ENCODE data around the gene PARL. TPM values are rescaled to one million over a fixed set of nuclear protein-coding genes. Genes with fewer than 3 reads are reported as not detected.

PARL gene
- total and polyA plus RNA-seq, 9 of the 15 experiments (the other 6 are each of a cell fraction or from before 2014, with no cell fraction given) = 39.5 to 82.4 (median 57.4) TPM

- in situ Hi-C loops (cut with MboI) (no loop called here), intact Hi-C loops (cut with micrococcal nuclease) (loop anchor here (1.0 kb wide), 1 partner anchor 113 kb away; no protein-coding TSS in a partner anchor)
- Histone ChIP-seq H3K9me1 (ENCODE audit: control insufficient read depth, insufficient read depth, low read length) (no peaks in the 10 kb centered on the region), H3K79me2 (ENCODE audit: control insufficient read depth, insufficient read depth, low read length) (no peaks in the 10 kb centered on the region), H3K36me3 (ENCODE audit: control insufficient read depth, insufficient read depth, low read length) (no peaks in the 10 kb centered on the region), H3K4me1 (replicated peaks in 1 of 2; ENCODE audit: control insufficient read depth in 2 of 2, insufficient read depth in 2 of 2, low read length in 2 of 2) (peaks cover 0 to 17% of the 10 kb centered on the region in 2 experiments; a peak in 1 of 5 replicates), H2AFZ (ENCODE audit: low read depth, low read length) (no peak overlapping the region), H4K20me1 (replicated peaks; ENCODE audit: control insufficient read depth, insufficient read depth, low read length) (no peaks in the 10 kb centered on the region), H3K27ac (ENCODE audit: extremely low read depth, low read depth, low read length) (no peak overlapping the region), H3K4me3 (no peak overlapping the region), H3K9ac (ENCODE audit: insufficient read depth in 1 of 2, low read depth in 2 of 2, low read length in 2 of 2) (no peak overlapping the region; a peak in 1 of 4 replicates), H3K4me2 (ENCODE audit: insufficient read depth, low read length) (no peak overlapping the region), H3K9me3 (replicated peaks; ENCODE audit: control insufficient read depth, insufficient read depth, low read depth, low read length) (no peaks in the 10 kb centered on the region), H3K27me3 (ENCODE audit: control insufficient read depth in 2 of 2, insufficient read depth in 2 of 2, low read length in 2 of 2) (peaks cover 3 to 24% of the 10 kb centered on the region in 2 experiments; a peak in 4 of 5 replicates)
- no TSS peak for BruUV-seq (replicated peaks)
- ChIA-PET POLR2A (interaction anchor here (0.6 to 1.3 kb wide), 5 partner anchors 111 to 389 kb away, joined by 3 to 5 read pairs (median 3); no protein-coding TSS in a partner anchor), CTCF (ENCODE audit: low intra/inter-chr PET ratio) (interaction anchor here (0.5 to 1.2 kb wide), 3 partner anchors 10 to 231 kb away, joined by 3 to 4 read pairs (median 4); partner anchors contain the start of gene ABCC5)
- FAIRE-seq (no peak), ATAC-seq (no peak; the same call in 2 of the 3 replicates), DNase-seq (ENCODE audit: extremely low read depth in 1 of 4, low spot score in 3 of 4) (no peak)
- 17% methylated on average over 11 of the region's 14 CpGs for WGBS (ENCODE audit: insufficient coverage, low coverage, missing lambda C conversion rate)
- TF ChIP-seq SIN3B (IDR thresholded peaks at IDR 0.05; ENCODE audit: low read depth) (no peak), SMARCA5 (IDR thresholded peaks at IDR 0.05) (peak; percentile 47; the same call in 1 of the 2 replicates), POLR2A (conservative IDR thresholded peaks at IDR 0.05) (no peak), KLF16 (IDR thresholded peaks at IDR 0.05) (no peak), CREM (IDR thresholded peaks at IDR 0.05; ENCODE audit: low read depth) (no peak), GABPB1 (CRISPR knock-in tag; IDR thresholded peaks at IDR 0.05) (no peak), PREB (CRISPR knock-in tag; IDR thresholded peaks at IDR 0.05) (no peak), CBX1 (IDR thresholded peaks at IDR 0.05; ENCODE audit: low read depth) (no peak), KDM1A (IDR thresholded peaks at IDR 0.05) (peak; percentile 37 to 56; a peak in 2 of 4 replicates), ARID3A (IDR thresholded peaks at IDR 0.05; ENCODE audit: borderline replicate concordance, low read depth, low read length) (no peak), RBM22 (IDR thresholded peaks at IDR 0.05; ENCODE audit: low read depth, low read length, poor library complexity, severe bottlenecking) (no peak), NFE2 (IDR thresholded peaks at IDR 0.05; ENCODE audit: low read depth) (no peak), DLX4 (CRISPR knock-in tag; IDR thresholded peaks at IDR 0.05) (no peak)
- TF ChIP-seq, protein P1, sequence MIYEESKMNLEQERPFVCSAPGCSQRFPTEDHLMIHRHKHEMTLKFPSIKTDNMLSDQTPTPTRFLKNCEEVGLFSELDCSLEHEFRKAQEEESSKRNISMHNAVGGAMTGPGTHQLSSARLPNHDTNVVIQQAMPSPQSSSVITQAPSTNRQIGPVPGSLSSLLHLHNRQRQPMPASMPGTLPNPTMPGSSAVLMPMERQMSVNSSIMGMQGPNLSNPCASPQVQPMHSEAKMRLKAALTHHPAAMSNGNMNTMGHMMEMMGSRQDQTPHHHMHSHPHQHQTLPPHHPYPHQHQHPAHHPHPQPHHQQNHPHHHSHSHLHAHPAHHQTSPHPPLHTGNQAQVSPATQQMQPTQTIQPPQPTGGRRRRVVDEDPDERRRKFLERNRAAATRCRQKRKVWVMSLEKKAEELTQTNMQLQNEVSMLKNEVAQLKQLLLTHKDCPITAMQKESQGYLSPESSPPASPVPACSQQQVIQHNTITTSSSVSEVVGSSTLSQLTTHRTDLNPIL (CRISPR knock-in tag; IDR thresholded peaks at IDR 0.05) = no peak
- TF ChIP-seq, protein P2, sequence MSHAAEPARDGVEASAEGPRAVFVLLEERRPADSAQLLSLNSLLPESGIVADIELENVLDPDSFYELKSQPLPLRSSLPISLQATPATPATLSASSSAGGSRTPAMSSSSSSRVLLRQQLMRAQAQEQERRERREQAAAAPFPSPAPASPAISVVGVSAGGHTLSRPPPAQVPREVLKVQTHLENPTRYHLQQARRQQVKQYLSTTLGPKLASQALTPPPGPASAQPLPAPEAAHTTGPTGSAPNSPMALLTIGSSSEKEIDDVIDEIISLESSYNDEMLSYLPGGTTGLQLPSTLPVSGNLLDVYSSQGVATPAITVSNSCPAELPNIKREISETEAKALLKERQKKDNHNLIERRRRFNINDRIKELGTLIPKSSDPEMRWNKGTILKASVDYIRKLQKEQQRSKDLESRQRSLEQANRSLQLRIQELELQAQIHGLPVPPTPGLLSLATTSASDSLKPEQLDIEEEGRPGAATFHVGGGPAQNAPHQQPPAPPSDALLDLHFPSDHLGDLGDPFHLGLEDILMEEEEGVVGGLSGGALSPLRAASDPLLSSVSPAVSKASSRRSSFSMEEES (CRISPR knock-in tag; IDR thresholded peaks at IDR 0.05) = no peak
Observed at GRCh38 chr3:183904833-183905780, 20.4 kb upstream of the PARL start.
